Astrocyte of the cerebellum (primary cell): ENCODE data around the gene MCOLN1.

Experiments used
- DNase-seq: peaks from one replicate; pipeline ENCODE4 v3.0.0-alpha.2; 2011; ENCODE audit warnings: low read depth
- H3K4me3 ChIP-seq: 2 replicates; pipeline ENCODE4 v1.5.1; 2011; ENCODE audit warnings: mild to moderate bottlenecking, low read depth, low read length, moderate library complexity
- in situ Hi-C: cut with HindIII; loops from 2 replicates; pipeline ENCODE4 v1.10.0; 2017; ENCODE audit warnings: low sequenced_read_pairs
- TF ChIP-seq, protein P1 (sequence below): IDR thresholded peaks from 2 replicates; pipeline ENCODE4 v1.5.1; 2012; ENCODE audit warnings: low read length, low read depth, moderate library complexity, mild to moderate bottlenecking; ENCODE audit errors: missing control alignments

MCOLN1 gene

DNA sequence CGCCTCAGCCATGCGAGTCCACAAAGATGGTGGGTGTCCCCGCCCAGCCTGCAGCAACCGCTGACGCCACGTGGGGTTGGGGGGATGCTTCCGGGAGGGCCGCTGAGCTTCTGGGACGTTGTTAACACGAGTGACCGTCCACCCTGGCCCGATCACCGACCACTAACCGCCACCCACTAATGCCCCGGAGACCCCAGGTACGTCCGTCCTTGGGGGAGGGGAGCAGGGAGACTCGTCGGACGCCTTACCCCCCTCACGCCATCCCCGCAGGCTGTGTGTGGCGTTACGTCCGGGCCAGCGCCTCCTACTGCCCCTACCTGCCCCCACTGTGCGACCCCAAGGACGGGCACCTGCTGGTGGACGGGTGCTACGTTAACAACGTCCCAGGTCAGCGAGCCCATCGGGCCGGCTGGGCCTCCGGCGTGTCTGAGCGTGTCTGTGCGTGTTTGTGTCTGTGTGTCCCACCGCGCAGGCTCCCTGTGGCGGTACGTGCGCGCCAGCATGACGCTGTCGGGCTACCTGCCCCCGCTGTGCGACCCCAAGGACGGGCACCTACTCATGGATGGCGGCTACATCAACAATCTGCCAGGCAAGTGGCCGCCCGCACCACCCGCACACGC, 34.4 kb downstream of the MCOLN1 start:
- TF ChIP-seq, protein P1, sequence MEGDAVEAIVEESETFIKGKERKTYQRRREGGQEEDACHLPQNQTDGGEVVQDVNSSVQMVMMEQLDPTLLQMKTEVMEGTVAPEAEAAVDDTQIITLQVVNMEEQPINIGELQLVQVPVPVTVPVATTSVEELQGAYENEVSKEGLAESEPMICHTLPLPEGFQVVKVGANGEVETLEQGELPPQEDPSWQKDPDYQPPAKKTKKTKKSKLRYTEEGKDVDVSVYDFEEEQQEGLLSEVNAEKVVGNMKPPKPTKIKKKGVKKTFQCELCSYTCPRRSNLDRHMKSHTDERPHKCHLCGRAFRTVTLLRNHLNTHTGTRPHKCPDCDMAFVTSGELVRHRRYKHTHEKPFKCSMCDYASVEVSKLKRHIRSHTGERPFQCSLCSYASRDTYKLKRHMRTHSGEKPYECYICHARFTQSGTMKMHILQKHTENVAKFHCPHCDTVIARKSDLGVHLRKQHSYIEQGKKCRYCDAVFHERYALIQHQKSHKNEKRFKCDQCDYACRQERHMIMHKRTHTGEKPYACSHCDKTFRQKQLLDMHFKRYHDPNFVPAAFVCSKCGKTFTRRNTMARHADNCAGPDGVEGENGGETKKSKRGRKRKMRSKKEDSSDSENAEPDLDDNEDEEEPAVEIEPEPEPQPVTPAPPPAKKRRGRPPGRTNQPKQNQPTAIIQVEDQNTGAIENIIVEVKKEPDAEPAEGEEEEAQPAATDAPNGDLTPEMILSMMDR, result no peak
- DNase-seq, result no peak
- in situ Hi-C loops, result no loop called here
- H3K4me3 ChIP-seq, result no peak overlapping the region

DNA sequence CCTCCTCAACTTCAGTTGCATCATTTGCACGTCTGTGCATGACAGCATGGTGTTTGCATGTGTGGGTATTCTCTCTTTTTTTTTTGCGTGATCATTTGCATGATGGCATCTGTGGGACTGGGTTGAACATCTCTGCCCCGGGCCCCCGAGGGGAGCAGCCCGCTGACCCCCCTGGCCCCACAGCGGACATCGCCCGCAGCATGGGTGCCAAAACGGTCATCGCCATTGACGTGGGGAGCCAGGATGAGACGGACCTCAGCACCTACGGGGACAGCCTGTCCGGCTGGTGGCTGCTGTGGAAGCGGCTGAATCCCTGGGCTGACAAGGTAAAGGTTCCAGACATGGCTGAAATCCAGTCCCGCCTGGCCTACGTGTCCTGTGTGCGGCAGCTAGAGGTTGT, 36.2 kb downstream of the MCOLN1 start:
- no peak for DNase-seq
- H3K4me3 ChIP-seq, result no peak overlapping the region
- in situ Hi-C loops, result no loop called here
- TF ChIP-seq, protein P1, result no peak

DNA sequence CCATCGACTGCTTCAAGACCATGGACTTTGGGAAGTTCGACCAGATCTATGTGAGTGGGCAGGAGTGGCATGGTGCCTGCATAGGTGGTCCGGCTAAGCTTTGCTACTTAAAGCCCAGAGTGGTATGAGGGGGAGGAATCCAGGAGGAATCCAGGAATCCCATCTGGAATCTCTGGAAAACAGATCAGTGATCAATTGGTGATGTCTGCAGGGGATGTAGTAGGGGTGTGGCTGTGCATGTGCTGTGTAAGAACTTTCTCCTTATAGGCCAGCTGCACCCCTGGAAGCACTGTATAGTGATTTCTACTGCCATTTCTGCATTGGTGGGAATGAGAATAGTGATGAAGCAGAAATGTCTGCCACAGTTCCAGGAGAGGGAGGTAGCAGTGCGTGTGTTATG, 36.7 kb downstream of the MCOLN1 start:
- no peak for DNase-seq
- in situ Hi-C loops, result no loop called here
- H3K4me3 ChIP-seq, result no peak overlapping the region
- TF ChIP-seq, protein P1, result no peak

DNA sequence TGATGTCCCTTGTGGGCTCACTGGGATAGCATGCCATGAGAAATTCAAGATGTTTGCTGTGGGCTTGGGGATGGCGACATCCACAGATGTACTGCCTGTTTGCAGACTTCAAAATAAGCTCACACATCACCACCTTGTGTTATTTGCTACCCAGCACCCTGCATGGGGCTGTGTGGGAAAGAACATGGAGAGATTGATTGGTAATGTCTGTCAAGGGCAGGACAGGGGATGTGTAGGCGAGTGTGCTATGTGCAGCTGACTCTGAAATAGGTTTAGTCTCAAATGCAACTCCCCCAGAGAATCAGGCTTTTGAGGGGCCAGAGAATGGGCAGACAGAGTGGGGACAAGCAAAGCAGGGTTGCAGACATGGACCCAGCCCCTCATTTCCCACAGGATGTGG, 37.8 kb downstream of the MCOLN1 start:
- in situ Hi-C loops, result no loop called here
- H3K4me3 ChIP-seq, result no peak overlapping the region
- DNase-seq, result no peak
- TF ChIP-seq, protein P1, result no peak

DNA sequence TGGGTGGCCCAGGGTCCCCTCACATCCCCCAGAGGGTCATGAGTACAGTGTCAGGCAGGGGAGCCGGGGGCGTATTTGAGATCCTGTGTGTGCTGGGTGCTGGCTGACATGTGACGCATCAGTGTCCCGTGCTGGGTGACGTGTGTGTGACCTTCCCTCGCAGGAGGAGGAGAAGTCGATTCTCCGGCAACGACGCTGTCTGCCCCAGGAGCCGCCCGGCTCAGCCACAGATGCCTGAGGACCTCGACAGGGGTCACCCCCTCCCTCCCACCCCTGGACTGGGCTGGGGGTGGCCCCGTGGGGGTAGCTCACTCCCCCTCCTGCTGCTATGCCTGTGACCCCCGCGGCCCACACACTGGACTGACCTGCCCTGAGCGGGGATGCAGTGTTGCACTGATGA, 38.9 kb downstream of the MCOLN1 start:
- in situ Hi-C loops, result no loop called here
- TF ChIP-seq, protein P1, result no peak
- DNase-seq, result no peak
- no peak overlapping the region for H3K4me3 ChIP-seq

DNA sequence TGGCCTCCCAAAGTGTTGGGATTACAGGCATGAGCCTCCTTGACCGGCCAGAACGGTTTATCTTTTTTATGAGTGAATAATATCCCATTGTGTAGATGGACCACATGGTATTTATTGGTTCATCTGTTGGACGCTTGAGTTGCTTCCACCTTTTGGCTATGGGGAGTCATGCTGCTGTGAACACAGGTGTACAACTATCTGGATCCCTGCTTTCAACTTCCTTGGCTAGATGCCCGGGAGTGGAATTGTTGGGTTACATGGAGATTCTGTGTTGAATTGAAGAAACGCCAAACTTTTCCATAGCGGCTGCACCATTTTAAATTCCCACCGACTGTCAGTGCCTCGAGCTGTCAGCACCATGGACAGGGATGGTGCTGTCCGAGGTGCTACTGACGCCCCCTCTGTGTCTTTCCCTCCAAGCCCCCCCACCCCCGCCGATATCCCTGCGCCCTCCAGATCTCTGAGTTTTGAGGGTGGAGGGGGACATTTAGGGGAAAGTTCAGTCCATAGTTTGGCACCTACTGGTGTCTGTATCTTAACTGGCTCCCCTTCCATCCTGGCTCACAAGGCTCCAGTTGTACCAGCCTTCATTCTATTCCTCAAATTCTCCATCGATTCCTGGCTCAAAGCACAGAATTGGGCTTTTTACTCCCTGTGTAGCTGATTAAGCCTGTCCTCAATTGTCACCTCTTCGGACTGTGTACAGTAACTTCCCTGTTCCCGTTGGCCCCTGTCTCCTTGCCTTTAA, 40.4 kb downstream of the MCOLN1 start:
- DNase-seq, result no peak
- in situ Hi-C loops, result no loop called here
- TF ChIP-seq, protein P1, result no peak
- H3K4me3 ChIP-seq, result no peak overlapping the region
